Prostate gland (tissue), 2 donors: ENCODE measurements around the gene COG8. TPM values are rescaled to one million over a fixed set of nuclear protein-coding genes. Genes with fewer than 3 reads are reported as not detected.

Experiments used
- DNase-seq: peaks from one replicate; pipeline ENCODE4 v3.0.0-alpha.2; 2019; ENCODE audit warnings: low spot score
- H3K27ac ChIP-seq, 2 donors: fragments of 200-600 bp; sonication (generic); 2 replicates each; pipeline ENCODE4 v1.5.1; 2017 to 2019
- H3K27me3 ChIP-seq: fragments of 200-600 bp; sonication (generic); replicated peaks from 2 replicates; pipeline ENCODE4 v1.5.1; 2019; ENCODE audit not compliant: insufficient read depth
- H3K36me3 ChIP-seq, 2 donors: fragments of 200-600 bp; sonication (generic); 1 replicate in 1 of 2; 2 replicates in 1 of 2; pipeline versions ENCODE4 v1.5.1 to v1.8.1; 2017 to 2019
- H3K4me1 ChIP-seq: fragments of 200-600 bp; sonication (generic); replicated peaks from 2 replicates; pipeline ENCODE4 v1.5.1; 2019
- H3K4me3 ChIP-seq, 2 donors: fragments of 200-600 bp; sonication (generic); 2 replicates each; pipeline ENCODE4 v1.5.1; 2017 to 2019
- H3K9me3 ChIP-seq: fragments of 200-600 bp; sonication (generic); 2 replicates; pipeline ENCODE4 v1.5.1; 2017
- CTCF ChIP-seq, 4 experiments: fragments of 200-600 bp in 2 of 4; fragments of 450-650 bp in 2 of 4; sonication (generic) in 2 of 4; IDR thresholded peaks; 1 replicate in 3 of 4; 2 replicates in 1 of 4; pipeline ENCODE4 v1.5.1; 2016 to 2019; ENCODE audit warnings: antibody characterized with exemption in 4 of 4, mild to moderate bottlenecking in 2 of 4, moderate library complexity in 2 of 4
- POLR2A ChIP-seq: fragments of 450-650 bp; IDR thresholded peaks from one replicate; pipeline ENCODE4 v1.6.1; 2016; ENCODE audit warnings: antibody characterized with exemption, mild to moderate bottlenecking
- POLR2AphosphoS5 ChIP-seq: sonication (generic); formaldehyde crosslinking; IDR thresholded peaks from one replicate; pipeline ENCODE4 v1.6.1; 2017; ENCODE audit warnings: antibody characterized with exemption
- WGBS: methylation state at CpG from one replicate; pipeline ENCODE4 v1.1.5; 2018; 5-methylcytosine and 5-hydroxymethylcytosine counted together
- intact Hi-C: fragments of 100-400 bp; cut with DNase I; formaldehyde crosslinking; loops from one replicate; pipeline ENCODE4 v1.14.2; 2022
- total RNA-seq, 2 donors: library from RNA; depleted of rRNA; stranded (reverse); fragments of >200 nt; gene quantifications; one replicate each; pipeline ENCODE4 v1.1.0, GENCODE V29; 2016

Gene COG8
- total RNA-seq, 2 donors from 2014 or later, result 55.6 to 85.2 TPM

GRCh38 chr16:69307856-69308255, 31.5 kb downstream of the COG8 start:
- intact Hi-C loops, result no loop called here
- H3K36me3 ChIP-seq, result no peaks in the 10 kb centered on the region
- DNase-seq, result no peak
- no peaks in the 10 kb centered on the region for H3K27me3 ChIP-seq
- no peak for TF ChIP-seq POLR2A
- TF ChIP-seq CTCF (IDR thresholded peaks at IDR 0.05), result no peak
- no peak for TF ChIP-seq POLR2AphosphoS5
- peaks cover 4% of the 10 kb centered on the region for H3K4me1 ChIP-seq
- H3K27ac ChIP-seq, result no peak overlapping the region
- no peaks in the 10 kb centered on the region for H3K9me3 ChIP-seq
- H3K4me3 ChIP-seq, result no peak overlapping the region
- WGBS, result 93% methylated on average over 2 of the region's 2 CpGs

- no peaks in the 10 kb centered on the region for H3K27me3 ChIP-seq
- no peak overlapping the region for H3K27ac ChIP-seq
- intact Hi-C loops, result no loop called here
- DNase-seq, result no peak
- H3K36me3 ChIP-seq, result no peaks in the 10 kb centered on the region
- H3K4me1 ChIP-seq, result peaks cover under 1% of the 10 kb centered on the region
- H3K9me3 ChIP-seq, result no peaks in the 10 kb centered on the region
- no peak overlapping the region for H3K4me3 ChIP-seq
- TF ChIP-seq POLR2AphosphoS5 (no peak), POLR2A (no peak), CTCF (IDR thresholded peaks at IDR 0.05) (no peak)
- 34% methylated on average over 1 of the region's 1 CpG for WGBS
These were observed 32.3 kb downstream of the COG8 start for GRCh38 chr16:69307091-69307490.

- 54% methylated on average over 1 of the region's 1 CpG for WGBS
- H3K9me3 ChIP-seq, result no peaks in the 10 kb centered on the region
These were observed 33.3 kb downstream of the COG8 start for GRCh38 chr16:69306031-69306430.

GRCh38 chr16:69302301-69302700, 37.1 kb downstream of the COG8 start:
- Histone ChIP-seq H3K27me3 (no peaks in the 10 kb centered on the region), H3K36me3 (no peaks in the 10 kb centered on the region), H3K9me3 (no peaks in the 10 kb centered on the region), H3K4me1 (no peaks in the 10 kb centered on the region), H3K27ac (no peak overlapping the region), H3K4me3 (no peak overlapping the region)
- TF ChIP-seq CTCF (IDR thresholded peaks at IDR 0.05), result no peak
- TF ChIP-seq POLR2A, result no peak
- TF ChIP-seq POLR2AphosphoS5, result no peak
- 88% methylated on average over 4 of the region's 4 CpGs for WGBS
- no peak for DNase-seq
- intact Hi-C loops, result no loop called here

More at GRCh38 chr16:69306031-69306430, 33.3 kb downstream of the COG8 start:
- H3K4me1 ChIP-seq, result no peaks in the 10 kb centered on the region
- no peaks in the 10 kb centered on the region for H3K27me3 ChIP-seq
- no peaks in the 10 kb centered on the region for H3K36me3 ChIP-seq
- H3K27ac ChIP-seq, result no peak overlapping the region
- no peak for DNase-seq
- TF ChIP-seq CTCF (IDR thresholded peaks at IDR 0.05) (no peak), POLR2AphosphoS5 (no peak), POLR2A (no peak)
- intact Hi-C loops, result no loop called here
- H3K4me3 ChIP-seq, result no peak overlapping the region

- 96% methylated on average over 4 of the region's 4 CpGs for WGBS
- no peaks in the 10 kb centered on the region for H3K36me3 ChIP-seq
- no peaks in the 10 kb centered on the region for H3K4me1 ChIP-seq
- intact Hi-C loops, result no loop called here
- TF ChIP-seq POLR2AphosphoS5, result no peak
- TF ChIP-seq POLR2A, result no peak
- TF ChIP-seq CTCF (IDR thresholded peaks at IDR 0.05), result no peak
- H3K9me3 ChIP-seq, result no peaks in the 10 kb centered on the region
- H3K4me3 ChIP-seq, result no peak overlapping the region
- no peaks in the 10 kb centered on the region for H3K27me3 ChIP-seq
- DNase-seq, result no peak
- no peak overlapping the region for H3K27ac ChIP-seq
These were observed 37.5 kb downstream of the COG8 start for GRCh38 chr16:69301861-69302260.
